HG02870 (cell line): ENCODE data around the gene KCNMA1.

Source experiments
- ATAC-seq: cut with Tn5 transposase; IDR thresholded peaks from one replicate; pipeline ENCODE4 v1.9.1; 2021; ENCODE audit warnings: mild to moderate bottlenecking, moderate library complexity; ENCODE audit not compliant: unreplicated experiment

Gene KCNMA1

GRCh38 chr10:77562742-77563141, 74.9 kb downstream of the KCNMA1 start:
- no peak for ATAC-seq

GRCh38 chr10:77561991-77562390, 75.6 kb downstream of the KCNMA1 start:
- ATAC-seq: no peak

- ATAC-seq: no peak
Measured at GRCh38 chr10:77560471-77560870, 77.1 kb downstream of the KCNMA1 start.

GRCh38 chr10:77560052-77560451, 77.6 kb downstream of the KCNMA1 start:
- ATAC-seq: no peak

- ATAC-seq: no peak
Measured at GRCh38 chr10:77556990-77557601, 80.5 kb downstream of the KCNMA1 start.

GRCh38 chr10:77555591-77556212, 81.9 kb downstream of the KCNMA1 start:
- no peak for ATAC-seq

- no peak for ATAC-seq
Measured at GRCh38 chr10:77554996-77555397, 82.6 kb downstream of the KCNMA1 start.

- ATAC-seq: no peak
Measured at GRCh38 chr10:77553966-77554365, 83.6 kb downstream of the KCNMA1 start.

GRCh38 chr10:77553311-77553710, 84.3 kb downstream of the KCNMA1 start:
- ATAC-seq: no peak

- no peak for ATAC-seq
Measured at GRCh38 chr10:77552252-77552651, 85.4 kb downstream of the KCNMA1 start.

- ATAC-seq: no peak
Measured at GRCh38 chr10:77550378-77550777, 87.2 kb downstream of the KCNMA1 start.

GRCh38 chr10:77548671-77549070, 88.9 kb downstream of the KCNMA1 start:
- ATAC-seq: no peak

GRCh38 chr10:77548157-77548556, 89.5 kb downstream of the KCNMA1 start:
- ATAC-seq: no peak

- no peak for ATAC-seq
Measured at GRCh38 chr10:77547307-77548050, 90.1 kb downstream of the KCNMA1 start.

GRCh38 chr10:77546042-77546441, 91.6 kb downstream of the KCNMA1 start:
- ATAC-seq: no peak

GRCh38 chr10:77545585-77545984, 92.0 kb downstream of the KCNMA1 start:
- ATAC-seq: no peak

GRCh38 chr10:77544617-77545016, 93.0 kb downstream of the KCNMA1 start:
- no peak for ATAC-seq

GRCh38 chr10:77542710-77543259, 94.8 kb downstream of the KCNMA1 start:
- no peak for ATAC-seq

- ATAC-seq: no peak
Measured at GRCh38 chr10:77541944-77542343, 95.7 kb downstream of the KCNMA1 start.

GRCh38 chr10:77541247-77541646, 96.4 kb downstream of the KCNMA1 start:
- ATAC-seq: no peak

- no peak for ATAC-seq
Measured at GRCh38 chr10:77539147-77539935, 98.3 kb downstream of the KCNMA1 start.
